ENCODE data around the gene HCN4.

Gene HCN4

DNA sequence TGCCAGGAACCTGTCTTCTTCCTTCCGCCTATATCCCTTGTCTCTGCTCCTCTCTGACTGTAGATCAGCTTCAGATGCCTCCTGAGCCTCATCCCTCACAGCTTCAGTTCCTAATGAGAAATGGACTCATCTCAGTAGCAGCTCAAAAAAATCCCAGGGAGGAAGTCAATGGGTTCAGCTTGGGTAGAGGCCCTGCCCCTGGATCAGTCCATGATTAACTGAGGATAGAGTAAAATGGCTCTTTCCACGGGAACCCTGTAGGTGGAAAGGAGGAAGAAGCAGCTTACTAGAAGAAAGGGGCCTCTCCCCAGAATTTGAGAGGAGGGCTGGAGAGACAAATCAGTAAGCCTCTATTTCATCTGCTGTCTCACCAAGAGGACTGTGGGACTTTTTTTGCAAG, 26.9 kb upstream of the HCN4 start:
- Histone ChIP-seq H3K27ac (no peak overlapping the region), H3K4me3 (no peak overlapping the region), H3K27me3 (peaks cover 0 to 21% of the 10 kb centered on the region in 2 donors), H3K9me3 (no peaks in the 10 kb centered on the region), H3K4me1 (peaks cover 0 to 3% (median 0%) of the 10 kb centered on the region in 4 donors), H3K36me3 (no peaks in the 10 kb centered on the region)
- no peak for DNase-seq
- TF ChIP-seq, protein P1, sequence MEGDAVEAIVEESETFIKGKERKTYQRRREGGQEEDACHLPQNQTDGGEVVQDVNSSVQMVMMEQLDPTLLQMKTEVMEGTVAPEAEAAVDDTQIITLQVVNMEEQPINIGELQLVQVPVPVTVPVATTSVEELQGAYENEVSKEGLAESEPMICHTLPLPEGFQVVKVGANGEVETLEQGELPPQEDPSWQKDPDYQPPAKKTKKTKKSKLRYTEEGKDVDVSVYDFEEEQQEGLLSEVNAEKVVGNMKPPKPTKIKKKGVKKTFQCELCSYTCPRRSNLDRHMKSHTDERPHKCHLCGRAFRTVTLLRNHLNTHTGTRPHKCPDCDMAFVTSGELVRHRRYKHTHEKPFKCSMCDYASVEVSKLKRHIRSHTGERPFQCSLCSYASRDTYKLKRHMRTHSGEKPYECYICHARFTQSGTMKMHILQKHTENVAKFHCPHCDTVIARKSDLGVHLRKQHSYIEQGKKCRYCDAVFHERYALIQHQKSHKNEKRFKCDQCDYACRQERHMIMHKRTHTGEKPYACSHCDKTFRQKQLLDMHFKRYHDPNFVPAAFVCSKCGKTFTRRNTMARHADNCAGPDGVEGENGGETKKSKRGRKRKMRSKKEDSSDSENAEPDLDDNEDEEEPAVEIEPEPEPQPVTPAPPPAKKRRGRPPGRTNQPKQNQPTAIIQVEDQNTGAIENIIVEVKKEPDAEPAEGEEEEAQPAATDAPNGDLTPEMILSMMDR (IDR thresholded peaks at IDR 0.05): no peak
- intact Hi-C loops (cut with DNase I; ENCODE audit: low total_unique reads): no loop called here

DNA sequence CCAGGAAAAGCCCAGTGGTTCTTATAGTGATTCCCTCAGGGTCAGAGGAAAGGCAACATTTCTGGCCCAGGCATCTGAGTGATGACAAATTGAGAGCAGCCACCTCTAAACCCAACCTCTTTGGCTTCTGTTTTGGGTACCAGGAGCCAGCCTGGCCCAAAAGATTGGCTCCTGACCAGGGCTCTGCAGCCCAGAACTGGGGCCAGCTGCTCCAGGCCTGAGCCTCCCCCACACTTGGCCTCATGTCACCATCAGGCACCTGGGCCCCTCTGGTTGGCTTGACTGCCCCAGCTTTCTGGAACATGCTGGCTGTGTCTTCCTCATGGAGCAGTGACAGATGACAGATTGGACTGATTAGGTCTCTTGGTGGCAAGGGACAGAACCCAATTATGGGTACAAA, 26.0 kb upstream of the HCN4 start:
- Histone ChIP-seq H3K27ac (no peak overlapping the region), H3K4me3 (no peak overlapping the region), H3K36me3 (no peaks in the 10 kb centered on the region), H3K4me1 (peaks cover 0 to 3% (median 0%) of the 10 kb centered on the region in 4 donors), H3K9me3 (no peaks in the 10 kb centered on the region), H3K27me3 (peaks cover 0 to 21% of the 10 kb centered on the region in 2 donors)
- intact Hi-C loops (cut with DNase I; ENCODE audit: low total_unique reads): no loop called here
- TF ChIP-seq, protein P1 (IDR thresholded peaks at IDR 0.05): no peak
- no peak for DNase-seq

DNA sequence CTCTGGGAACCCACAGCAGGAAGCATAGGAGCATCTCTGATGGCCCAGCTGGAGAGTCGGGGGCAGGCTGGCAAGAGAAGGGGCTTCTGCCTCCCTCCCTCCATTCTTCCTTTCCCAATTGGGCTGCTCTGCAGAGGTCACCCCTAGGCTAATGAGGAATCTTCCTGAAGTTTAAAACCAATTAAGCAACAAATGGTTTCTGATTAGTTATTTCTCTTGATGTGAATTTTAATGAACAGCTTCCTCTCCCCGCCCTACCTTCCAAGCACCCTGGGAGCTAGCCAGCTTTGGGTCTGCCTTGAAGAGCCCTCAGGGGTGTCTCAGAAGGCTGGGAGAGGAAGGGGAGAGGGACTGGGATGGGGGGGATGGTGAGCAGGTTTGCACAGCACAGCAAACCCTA, 24.6 kb upstream of the HCN4 start:
- Histone ChIP-seq H3K27ac (no peak overlapping the region), H3K4me1 (peaks cover 0 to 4% (median 0%) of the 10 kb centered on the region in 4 donors), H3K27me3 (peaks cover 0 to 21% of the 10 kb centered on the region in 2 donors), H3K9me3 (no peaks in the 10 kb centered on the region), H3K4me3 (no peak overlapping the region), H3K36me3 (no peaks in the 10 kb centered on the region)
- DNase-seq: no peak
- intact Hi-C loops (cut with DNase I; ENCODE audit: low total_unique reads): no loop called here
- TF ChIP-seq, protein P1 (IDR thresholded peaks at IDR 0.05): no peak

DNA sequence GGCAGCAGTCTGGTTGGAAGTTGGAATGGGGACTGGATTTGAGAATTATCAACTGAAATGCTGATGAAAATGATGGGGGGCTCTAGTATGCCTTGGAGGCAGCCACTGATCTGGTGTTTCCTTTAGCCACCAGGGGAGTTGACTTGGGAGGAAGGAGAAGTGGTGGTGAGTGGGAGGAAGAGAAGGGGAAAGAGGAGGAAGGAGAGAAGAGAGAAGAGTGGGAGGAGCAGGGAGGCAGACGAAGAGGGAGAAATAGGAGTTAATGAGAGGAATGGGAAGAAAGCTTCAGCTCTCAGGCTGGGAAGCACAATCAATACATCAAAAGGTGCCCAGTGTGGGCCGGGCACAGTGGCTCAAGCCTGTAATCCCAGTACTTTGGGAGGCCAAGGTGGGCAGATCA, 23.3 kb upstream of the HCN4 start:
- H3K9me3 ChIP-seq: no peaks in the 10 kb centered on the region
- peaks cover 0 to 21% of the 10 kb centered on the region in 2 donors for H3K27me3 ChIP-seq
- peaks cover 0 to 5% (median 0%) of the 10 kb centered on the region in 4 donors for H3K4me1 ChIP-seq
- H3K36me3 ChIP-seq: no peaks in the 10 kb centered on the region
- H3K4me3 ChIP-seq: no peak overlapping the region
- H3K27ac ChIP-seq: no peak overlapping the region
- DNase-seq: no peak
- TF ChIP-seq, protein P1 (IDR thresholded peaks at IDR 0.05): no peak
- intact Hi-C loops (cut with DNase I; ENCODE audit: low total_unique reads): no loop called here

DNA sequence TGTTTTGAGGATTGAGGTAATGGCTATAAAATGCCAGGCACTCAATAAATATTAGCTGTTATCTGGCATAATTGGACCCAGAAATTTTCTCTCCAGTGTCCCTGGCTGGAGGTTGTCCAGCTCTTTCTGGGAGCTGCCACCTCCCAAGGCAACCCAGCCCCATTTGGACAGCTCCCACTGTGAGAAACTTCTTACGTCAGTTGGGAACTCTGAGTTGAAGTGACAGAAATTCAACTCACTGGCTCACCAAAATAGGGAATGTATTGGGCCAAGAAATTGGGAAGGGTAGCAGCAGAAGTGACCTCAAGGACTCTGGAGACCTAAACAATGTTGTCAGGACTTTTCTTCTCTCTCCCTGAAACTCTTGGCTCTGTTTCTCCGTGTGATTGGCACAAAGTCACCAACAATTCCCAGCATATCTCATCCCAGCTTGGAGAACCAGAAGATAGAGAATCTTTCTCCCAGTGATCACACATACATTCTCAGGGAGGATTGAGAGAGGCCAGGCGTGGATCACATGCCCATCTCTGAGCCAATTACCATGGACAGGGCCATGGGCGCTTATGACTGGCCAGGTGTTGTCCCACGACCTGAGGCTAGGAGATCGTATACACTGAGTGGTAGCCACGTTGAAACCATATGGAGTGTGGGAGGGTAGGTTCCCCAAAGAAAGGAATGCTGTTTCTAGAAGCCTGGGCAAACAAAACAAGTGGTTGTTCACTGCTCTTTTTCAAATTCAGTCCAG, 22.5 kb upstream of the HCN4 start:
- TF ChIP-seq, protein P1 (IDR thresholded peaks at IDR 0.05): no peak
- H3K9me3 ChIP-seq: no peaks in the 10 kb centered on the region
- no peak overlapping the region for H3K4me3 ChIP-seq
- peaks cover 0 to 5% (median 0%) of the 10 kb centered on the region in 4 donors for H3K4me1 ChIP-seq
- peaks cover 0 to 21% of the 10 kb centered on the region in 2 donors for H3K27me3 ChIP-seq
- peak in 1 of 2 donors; percentile 28 for DNase-seq
- H3K27ac ChIP-seq: no peak overlapping the region
- intact Hi-C loops (cut with DNase I; ENCODE audit: low total_unique reads): no loop called here
- no peaks in the 10 kb centered on the region for H3K36me3 ChIP-seq

Measured in tibial artery (tissue), 4 donors.